Endodermal cell (in vitro differentiated cells): Measurements from ENCODE around the gene PDZD11. TPM values are rescaled to one million over a fixed set of nuclear protein-coding genes. Genes with fewer than 3 reads are reported as not detected.

ENCODE experiments used
- DNase-seq: peaks from one replicate; pipeline ENCODE4 v3.0.0-alpha.2; 2017
- H3K27ac ChIP-seq: 2 replicates; pipeline ENCODE4 v1.5.1; 2013; ENCODE audit warnings: mild to moderate bottlenecking, low read depth, low read length, moderate library complexity
- H3K27me3 ChIP-seq: 2 replicates; pipeline ENCODE4 v1.6.1; 2013; ENCODE audit warnings: mild to moderate bottlenecking, low read length, moderate library complexity; ENCODE audit not compliant: insufficient read depth, control insufficient read depth, poor library complexity, severe bottlenecking
- H3K36me3 ChIP-seq: 2 replicates; pipeline ENCODE4 v1.7.0; 2013; ENCODE audit warnings: mild to moderate bottlenecking, low read length, moderate library complexity; ENCODE audit not compliant: control insufficient read depth, insufficient read depth
- H3K4me1 ChIP-seq: one replicate; pipeline ENCODE4 v1.7.0; 2013; ENCODE audit warnings: low read length; ENCODE audit not compliant: control insufficient read depth, insufficient read depth
- H3K4me3 ChIP-seq: 2 replicates; pipeline ENCODE4 v1.5.1; 2013; ENCODE audit warnings: mild to moderate bottlenecking, low read length, moderate library complexity
- H3K9ac ChIP-seq: 2 replicates; pipeline ENCODE4 v1.6.1; 2013; ENCODE audit warnings: mild to moderate bottlenecking, low read length, moderate library complexity; ENCODE audit not compliant: poor library complexity, severe bottlenecking; ENCODE audit errors: extremely low read depth
- H3K9me3 ChIP-seq: 2 replicates; pipeline ENCODE4 v1.6.1; 2013; ENCODE audit warnings: mild to moderate bottlenecking, low read length, moderate library complexity; ENCODE audit not compliant: control insufficient read depth
- H3K27ac Mint-ChIP-seq: 2 replicates; pipeline ENCODE4 v1.8.0; 2020; ENCODE audit warnings: mixed read lengths
- H3K27me3 Mint-ChIP-seq: 2 replicates; pipeline ENCODE4 v1.8.0; 2021; ENCODE audit warnings: mild to moderate bottlenecking, mixed read lengths; ENCODE audit not compliant: insufficient read depth
- H3K36me3 Mint-ChIP-seq: 2 replicates; pipeline ENCODE4 v1.8.0; 2020; ENCODE audit warnings: low read depth, mixed read lengths
- H3K4me1 Mint-ChIP-seq: 2 replicates; pipeline ENCODE4 v1.8.0; 2020; ENCODE audit warnings: mixed read lengths
- H3K4me3 Mint-ChIP-seq: 2 replicates; pipeline ENCODE4 v1.8.0; 2020; ENCODE audit warnings: mild to moderate bottlenecking, moderate library complexity, mixed read lengths
- H3K9me3 Mint-ChIP-seq: 2 replicates; pipeline ENCODE4 v1.8.0; 2020; ENCODE audit warnings: mild to moderate bottlenecking, mixed read lengths
- WGBS, 2 experiments: methylation state at CpG; one replicate each; pipeline versions ENCODE4 v1.1.5 to v1.1.7; 2013; ENCODE audit warnings: missing lambda C conversion rate in 2 of 2, mixed read lengths in 1 of 2; ENCODE audit not compliant: insufficient coverage in 1 of 2, insufficient read length in 1 of 2; 5-methylcytosine and 5-hydroxymethylcytosine counted together
- total RNA-seq, 2 donors: library from RNA; stranded (reverse); fragmentation: NEBNext Ultra II Directional in 1 of 2; extraction: Animal tissue kit (Norgen Biotek cat#: 25700) in 1 of 2; gene quantifications; 2 replicates in 1 of 2; 3 replicates in 1 of 2; pipeline ENCODE4 v1.2.1, GENCODE V29; 2021
- TF ChIP-seq, protein P1 (sequence below): fragments of 200-600 bp; sonication (generic); conservative IDR thresholded peaks from 2 replicates; pipeline ENCODE4 v1.5.0; 2021; ENCODE audit warnings: antibody characterized with exemption, mild to moderate bottlenecking

The PDZD11 gene
- total RNA-seq, 2 donors from 2014 or later, result 28.9 to 29.6 TPM

DNA sequence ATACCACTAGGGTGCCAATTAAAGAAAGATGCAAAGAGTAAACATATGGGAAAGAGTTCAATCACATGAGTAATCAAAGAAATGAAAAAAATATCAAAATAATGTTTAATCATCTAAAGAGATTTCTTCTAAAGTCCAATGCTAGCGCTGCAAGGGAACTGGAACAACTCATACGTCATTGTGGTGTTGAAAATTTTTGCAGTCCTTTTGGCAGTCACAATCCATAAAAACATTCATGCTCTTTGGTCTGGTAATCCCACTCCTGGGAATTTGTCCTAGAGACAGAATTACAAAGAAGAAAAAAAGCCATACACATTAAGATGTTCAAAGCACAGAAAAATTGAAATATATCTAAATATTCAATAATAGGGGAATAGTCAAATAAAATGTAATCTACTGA is 34.3 kb downstream of the PDZD11 start:
- H3K9me3 Mint-ChIP-seq, result peaks cover 67% of the 10 kb centered on the region
- no peak for DNase-seq
- H3K4me1 Mint-ChIP-seq, result peaks cover 25% of the 10 kb centered on the region
- no peak overlapping the region for H3K27ac Mint-ChIP-seq
- Histone ChIP-seq H3K9ac (no peak overlapping the region), H3K36me3 (no peaks in the 10 kb centered on the region), H3K27me3 (no peaks in the 10 kb centered on the region), H3K27ac (no peak overlapping the region), H3K4me1 (peaks cover 2% of the 10 kb centered on the region), H3K9me3 (no peaks in the 10 kb centered on the region), H3K4me3 (no peak overlapping the region)
- H3K36me3 Mint-ChIP-seq, result no peaks in the 10 kb centered on the region
- no peak overlapping the region for H3K4me3 Mint-ChIP-seq
- 100% methylated on average over 2 of the region's 2 CpGs; no CpG with 5 or more reads in 1 of the 2 experiments for WGBS, 2 experiments
- TF ChIP-seq, protein P1, sequence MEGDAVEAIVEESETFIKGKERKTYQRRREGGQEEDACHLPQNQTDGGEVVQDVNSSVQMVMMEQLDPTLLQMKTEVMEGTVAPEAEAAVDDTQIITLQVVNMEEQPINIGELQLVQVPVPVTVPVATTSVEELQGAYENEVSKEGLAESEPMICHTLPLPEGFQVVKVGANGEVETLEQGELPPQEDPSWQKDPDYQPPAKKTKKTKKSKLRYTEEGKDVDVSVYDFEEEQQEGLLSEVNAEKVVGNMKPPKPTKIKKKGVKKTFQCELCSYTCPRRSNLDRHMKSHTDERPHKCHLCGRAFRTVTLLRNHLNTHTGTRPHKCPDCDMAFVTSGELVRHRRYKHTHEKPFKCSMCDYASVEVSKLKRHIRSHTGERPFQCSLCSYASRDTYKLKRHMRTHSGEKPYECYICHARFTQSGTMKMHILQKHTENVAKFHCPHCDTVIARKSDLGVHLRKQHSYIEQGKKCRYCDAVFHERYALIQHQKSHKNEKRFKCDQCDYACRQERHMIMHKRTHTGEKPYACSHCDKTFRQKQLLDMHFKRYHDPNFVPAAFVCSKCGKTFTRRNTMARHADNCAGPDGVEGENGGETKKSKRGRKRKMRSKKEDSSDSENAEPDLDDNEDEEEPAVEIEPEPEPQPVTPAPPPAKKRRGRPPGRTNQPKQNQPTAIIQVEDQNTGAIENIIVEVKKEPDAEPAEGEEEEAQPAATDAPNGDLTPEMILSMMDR, result no peak
- H3K27me3 Mint-ChIP-seq, result no peaks in the 10 kb centered on the region

GRCh38 chrX:70254909-70255308 is 34.8 kb downstream of the PDZD11 start:
- no peak overlapping the region for H3K4me3 Mint-ChIP-seq
- Histone ChIP-seq H3K27me3 (no peaks in the 10 kb centered on the region), H3K4me1 (peaks cover 2% of the 10 kb centered on the region), H3K27ac (no peak overlapping the region), H3K9ac (no peak overlapping the region), H3K4me3 (no peak overlapping the region), H3K36me3 (no peaks in the 10 kb centered on the region), H3K9me3 (no peaks in the 10 kb centered on the region)
- peaks cover 25% of the 10 kb centered on the region for H3K4me1 Mint-ChIP-seq
- no peaks in the 10 kb centered on the region for H3K36me3 Mint-ChIP-seq
- TF ChIP-seq, protein P1, result no peak
- H3K27me3 Mint-ChIP-seq, result no peaks in the 10 kb centered on the region
- H3K9me3 Mint-ChIP-seq, result peaks cover 68% of the 10 kb centered on the region
- no peak for DNase-seq
- no peak overlapping the region for H3K27ac Mint-ChIP-seq
- 83% methylated on average over 3 of the region's 3 CpGs; no CpG with 5 or more reads in 1 of the 2 experiments for WGBS, 2 experiments

- no peaks in the 10 kb centered on the region for H3K27me3 Mint-ChIP-seq
- Histone ChIP-seq H3K27me3 (no peaks in the 10 kb centered on the region), H3K9me3 (no peaks in the 10 kb centered on the region), H3K4me3 (no peak overlapping the region), H3K4me1 (peaks cover 2% of the 10 kb centered on the region), H3K36me3 (no peaks in the 10 kb centered on the region), H3K27ac (no peak overlapping the region), H3K9ac (no peak overlapping the region)
- H3K27ac Mint-ChIP-seq, result no peak overlapping the region
- H3K4me1 Mint-ChIP-seq, result peaks cover 25% of the 10 kb centered on the region
- no peaks in the 10 kb centered on the region for H3K36me3 Mint-ChIP-seq
- H3K9me3 Mint-ChIP-seq, result peaks cover 66% of the 10 kb centered on the region
- 80 to 83% methylated on average over 1 of the region's 1 CpG for WGBS, 2 experiments
- TF ChIP-seq, protein P1, result no peak
- H3K4me3 Mint-ChIP-seq, result no peak overlapping the region
- DNase-seq, result no peak
These were observed 35.7 kb downstream of the PDZD11 start for GRCh38 chrX:70254063-70254400.
